Measurements from ENCODE around the gene BIRC6.
"Not testable (repeated sequence)": the region's sequence is repeated elsewhere in the genome, so short reads cannot be mapped to it uniquely, and the experiment has no call there.

The BIRC6 gene, protein sequence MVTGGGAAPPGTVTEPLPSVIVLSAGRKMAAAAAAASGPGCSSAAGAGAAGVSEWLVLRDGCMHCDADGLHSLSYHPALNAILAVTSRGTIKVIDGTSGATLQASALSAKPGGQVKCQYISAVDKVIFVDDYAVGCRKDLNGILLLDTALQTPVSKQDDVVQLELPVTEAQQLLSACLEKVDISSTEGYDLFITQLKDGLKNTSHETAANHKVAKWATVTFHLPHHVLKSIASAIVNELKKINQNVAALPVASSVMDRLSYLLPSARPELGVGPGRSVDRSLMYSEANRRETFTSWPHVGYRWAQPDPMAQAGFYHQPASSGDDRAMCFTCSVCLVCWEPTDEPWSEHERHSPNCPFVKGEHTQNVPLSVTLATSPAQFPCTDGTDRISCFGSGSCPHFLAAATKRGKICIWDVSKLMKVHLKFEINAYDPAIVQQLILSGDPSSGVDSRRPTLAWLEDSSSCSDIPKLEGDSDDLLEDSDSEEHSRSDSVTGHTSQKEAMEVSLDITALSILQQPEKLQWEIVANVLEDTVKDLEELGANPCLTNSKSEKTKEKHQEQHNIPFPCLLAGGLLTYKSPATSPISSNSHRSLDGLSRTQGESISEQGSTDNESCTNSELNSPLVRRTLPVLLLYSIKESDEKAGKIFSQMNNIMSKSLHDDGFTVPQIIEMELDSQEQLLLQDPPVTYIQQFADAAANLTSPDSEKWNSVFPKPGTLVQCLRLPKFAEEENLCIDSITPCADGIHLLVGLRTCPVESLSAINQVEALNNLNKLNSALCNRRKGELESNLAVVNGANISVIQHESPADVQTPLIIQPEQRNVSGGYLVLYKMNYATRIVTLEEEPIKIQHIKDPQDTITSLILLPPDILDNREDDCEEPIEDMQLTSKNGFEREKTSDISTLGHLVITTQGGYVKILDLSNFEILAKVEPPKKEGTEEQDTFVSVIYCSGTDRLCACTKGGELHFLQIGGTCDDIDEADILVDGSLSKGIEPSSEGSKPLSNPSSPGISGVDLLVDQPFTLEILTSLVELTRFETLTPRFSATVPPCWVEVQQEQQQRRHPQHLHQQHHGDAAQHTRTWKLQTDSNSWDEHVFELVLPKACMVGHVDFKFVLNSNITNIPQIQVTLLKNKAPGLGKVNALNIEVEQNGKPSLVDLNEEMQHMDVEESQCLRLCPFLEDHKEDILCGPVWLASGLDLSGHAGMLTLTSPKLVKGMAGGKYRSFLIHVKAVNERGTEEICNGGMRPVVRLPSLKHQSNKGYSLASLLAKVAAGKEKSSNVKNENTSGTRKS (N-terminal part only)

GRCh38 chr2:32356681-32357317 lies at the start of gene BIRC6:
Gene BIRC6, plus strand, starts transcription at chr2:32357023. Its CDS starts 139 bp downstream, at chr2:32357162.
- Histone ChIP-seq H3K36me3 (ENCODE audit: control insufficient read depth, insufficient read depth, low read length) (no peaks in the 10 kb centered on the region), H3K27ac (ENCODE audit: low read depth, low read length) (peak within 1 kb of the TSS; percentile 93), H3K27me3 (ENCODE audit: control insufficient read depth, insufficient read depth, low read length) (no peaks in the 10 kb centered on the region), H3K4me1 (ENCODE audit: control insufficient read depth, insufficient read depth, low read length) (peaks cover 18% of the 10 kb centered on the region), H3K4me3 (ENCODE audit: low read length) (peak within 1 kb of the TSS; percentile 99), H3K9ac (ENCODE audit: low read length) (peak within 1 kb of the TSS; percentile 95)

DNA sequence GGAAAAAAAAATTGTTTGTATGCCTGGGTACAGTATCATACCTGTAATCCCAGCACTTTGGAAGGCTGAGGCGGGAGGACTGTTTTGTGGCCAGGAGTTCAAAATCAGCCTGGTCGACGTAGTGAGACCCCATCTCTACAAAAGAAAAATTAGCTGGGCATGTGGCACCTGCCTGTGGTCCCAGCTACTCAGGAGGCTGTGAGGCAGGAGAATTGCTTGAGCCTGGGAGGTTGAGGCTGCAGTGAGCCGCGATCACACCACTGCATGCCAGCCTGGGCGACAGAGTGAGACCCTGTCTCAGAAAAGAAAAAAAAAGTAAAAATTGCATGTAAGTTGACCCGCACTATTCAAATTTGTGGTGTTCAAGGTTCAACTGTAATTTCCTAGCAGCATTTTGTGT lies 46.2 kb upstream of the BIRC6 start:
- Histone ChIP-seq H3K27me3 (ENCODE audit: control insufficient read depth, insufficient read depth, low read length) (no peaks in the 10 kb centered on the region), H3K4me3 (ENCODE audit: low read length) (no peak overlapping the region), H3K9ac (ENCODE audit: low read length) (no peak overlapping the region), H3K36me3 (ENCODE audit: control insufficient read depth, insufficient read depth, low read length) (no peaks in the 10 kb centered on the region), H3K4me1 (ENCODE audit: control insufficient read depth, insufficient read depth, low read length) (no peaks in the 10 kb centered on the region), H3K27ac (ENCODE audit: low read depth, low read length) (no peak overlapping the region)

- no peak overlapping the region for H3K4me3 ChIP-seq (ENCODE audit: low read length)
- no peak overlapping the region for H3K27ac ChIP-seq (ENCODE audit: low read depth, low read length)
- H3K9ac ChIP-seq (ENCODE audit: low read length) = no peak overlapping the region
- H3K27me3 ChIP-seq (ENCODE audit: control insufficient read depth, insufficient read depth, low read length) = no peaks in the 10 kb centered on the region
- H3K36me3 ChIP-seq (ENCODE audit: control insufficient read depth, insufficient read depth, low read length) = no peaks in the 10 kb centered on the region
- no peaks in the 10 kb centered on the region for H3K4me1 ChIP-seq (ENCODE audit: control insufficient read depth, insufficient read depth, low read length)
These were observed 41.9 kb upstream of the BIRC6 start for GRCh38 chr2:32314886-32315285.

DNA sequence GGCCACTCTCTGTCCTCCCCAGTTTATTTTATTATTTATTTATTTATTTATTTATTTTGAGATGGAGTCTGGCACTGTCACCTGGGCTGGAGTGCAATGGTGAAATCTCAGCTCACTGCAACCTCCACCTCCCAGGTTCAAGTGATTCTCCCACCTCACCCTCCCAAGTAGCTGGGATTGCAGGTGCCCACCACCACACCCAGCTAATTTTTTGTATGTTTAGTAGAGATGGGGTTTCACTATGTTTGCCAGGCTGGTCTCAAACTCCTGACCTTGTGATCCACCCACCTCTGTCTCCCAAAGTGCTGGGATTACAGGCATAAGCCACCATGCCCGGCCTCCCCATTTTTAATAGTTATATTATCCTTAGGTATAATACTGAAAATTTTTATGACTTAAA lies 28.1 kb upstream of the BIRC6 start:
- not testable (repeated sequence) for H3K4me3 ChIP-seq (ENCODE audit: low read length); H3K27ac ChIP-seq (ENCODE audit: low read depth, low read length); H3K9ac ChIP-seq (ENCODE audit: low read length)

GRCh38 chr2:32329180-32329980 lies 27.4 kb upstream of the BIRC6 start:
- H3K27ac ChIP-seq (ENCODE audit: low read depth, low read length); H3K27me3 ChIP-seq (ENCODE audit: control insufficient read depth, insufficient read depth, low read length); H3K36me3 ChIP-seq (ENCODE audit: control insufficient read depth, insufficient read depth, low read length); H3K4me3 ChIP-seq (ENCODE audit: low read length); H3K4me1 ChIP-seq (ENCODE audit: control insufficient read depth, insufficient read depth, low read length); H3K9ac ChIP-seq (ENCODE audit: low read length): not testable (repeated sequence)

More for the DNA sequence above, 28.1 kb upstream of the BIRC6 start:
- not testable (repeated sequence) for H3K27me3 ChIP-seq (ENCODE audit: control insufficient read depth, insufficient read depth, low read length); H3K4me1 ChIP-seq (ENCODE audit: control insufficient read depth, insufficient read depth, low read length); H3K36me3 ChIP-seq (ENCODE audit: control insufficient read depth, insufficient read depth, low read length)

- H3K4me3 ChIP-seq (ENCODE audit: low read length) = no peak overlapping the region
- H3K36me3 ChIP-seq (ENCODE audit: control insufficient read depth, insufficient read depth, low read length) = no peaks in the 10 kb centered on the region
- no peaks in the 10 kb centered on the region for H3K27me3 ChIP-seq (ENCODE audit: control insufficient read depth, insufficient read depth, low read length)
- H3K4me1 ChIP-seq (ENCODE audit: control insufficient read depth, insufficient read depth, low read length) = no peaks in the 10 kb centered on the region
- H3K27ac ChIP-seq (ENCODE audit: low read depth, low read length) = no peak overlapping the region
- H3K9ac ChIP-seq (ENCODE audit: low read length) = no peak overlapping the region
These were observed 26.7 kb upstream of the BIRC6 start for GRCh38 chr2:32330136-32330535.

DNA sequence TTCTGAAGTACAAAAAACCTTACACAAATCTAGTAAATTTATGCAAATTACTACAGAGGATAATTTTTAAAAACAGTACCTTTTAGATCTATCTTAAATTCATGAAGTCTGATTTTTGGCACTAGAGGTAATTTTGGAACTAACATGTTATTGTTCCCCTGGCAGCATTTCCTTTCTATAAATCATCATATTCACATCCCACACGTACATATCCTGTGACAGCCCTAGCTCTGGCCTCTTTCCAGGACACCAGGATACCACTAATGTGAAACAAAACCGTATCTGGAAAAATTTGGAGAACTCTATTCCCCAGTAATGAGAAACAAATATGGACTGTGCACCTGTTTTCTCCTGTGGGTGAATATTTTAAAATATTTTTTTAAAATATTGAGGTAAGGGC lies 14.0 kb upstream of the BIRC6 start:
- no peaks in the 10 kb centered on the region for H3K36me3 ChIP-seq (ENCODE audit: control insufficient read depth, insufficient read depth, low read length)
- H3K27ac ChIP-seq (ENCODE audit: low read depth, low read length) = no peak overlapping the region
- no peaks in the 10 kb centered on the region for H3K4me1 ChIP-seq (ENCODE audit: control insufficient read depth, insufficient read depth, low read length)
- H3K27me3 ChIP-seq (ENCODE audit: control insufficient read depth, insufficient read depth, low read length) = no peaks in the 10 kb centered on the region
- no peak overlapping the region for H3K4me3 ChIP-seq (ENCODE audit: low read length)
- no peak overlapping the region for H3K9ac ChIP-seq (ENCODE audit: low read length)

DNA sequence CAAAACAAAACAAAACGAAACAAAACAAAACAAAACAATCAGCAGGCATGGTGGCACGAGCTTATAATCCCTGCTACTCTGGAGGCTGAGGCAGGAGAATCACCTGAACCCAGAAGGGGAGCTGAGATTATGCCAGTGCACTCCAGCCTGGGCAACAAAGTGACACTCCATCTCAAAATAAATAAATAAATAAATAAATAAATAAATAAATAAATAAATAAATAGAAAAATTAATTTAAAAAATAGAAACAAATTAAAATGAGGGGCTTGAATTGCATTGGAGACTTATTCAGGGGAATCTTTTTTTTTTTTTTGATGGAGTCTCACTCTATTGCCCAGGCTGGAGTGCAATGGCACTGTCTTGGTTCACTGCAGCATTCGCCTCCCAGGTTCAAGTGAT lies 6.0 kb upstream of the BIRC6 start:
- not testable (repeated sequence) for H3K4me1 ChIP-seq (ENCODE audit: control insufficient read depth, insufficient read depth, low read length); H3K27ac ChIP-seq (ENCODE audit: low read depth, low read length); H3K9ac ChIP-seq (ENCODE audit: low read length); H3K36me3 ChIP-seq (ENCODE audit: control insufficient read depth, insufficient read depth, low read length); H3K4me3 ChIP-seq (ENCODE audit: low read length); H3K27me3 ChIP-seq (ENCODE audit: control insufficient read depth, insufficient read depth, low read length)

DNA sequence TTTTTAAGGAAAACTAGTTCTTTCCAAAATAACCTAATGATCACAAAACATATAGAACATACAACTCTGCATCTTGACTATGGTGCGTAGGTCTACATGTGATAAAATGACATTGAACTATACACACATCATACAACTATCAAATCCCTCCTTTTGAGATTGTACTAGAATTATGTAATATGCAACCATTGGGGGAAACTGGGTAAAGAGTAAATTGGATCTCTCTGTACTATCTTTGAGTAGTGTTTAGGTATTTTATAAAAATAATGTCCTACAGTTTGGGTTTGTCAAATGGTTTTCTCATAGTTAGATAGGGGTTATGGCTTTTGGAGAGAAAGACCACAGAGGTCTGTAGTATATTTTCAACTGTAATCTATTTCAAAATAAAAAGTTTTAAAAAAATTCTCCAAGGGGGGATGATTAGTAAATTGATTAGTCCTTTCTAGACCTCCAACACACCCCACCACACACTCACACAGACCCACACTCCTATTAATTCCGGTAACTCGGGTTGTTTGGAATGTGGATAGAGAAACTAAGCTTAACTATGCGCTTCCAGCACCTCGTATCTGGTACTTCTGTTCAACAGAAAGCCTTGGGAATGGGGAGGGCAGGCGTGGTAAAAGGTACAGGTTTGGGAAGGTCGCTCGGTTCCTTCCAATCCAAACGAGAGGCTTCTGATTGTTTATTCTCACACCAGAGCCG lies 695 bp upstream of the BIRC6 start:
- peak overlapping the region; percentile 93 for H3K9ac ChIP-seq (ENCODE audit: low read length)
- H3K27me3 ChIP-seq (ENCODE audit: control insufficient read depth, insufficient read depth, low read length) = no peaks in the 10 kb centered on the region
- no peaks in the 10 kb centered on the region for H3K36me3 ChIP-seq (ENCODE audit: control insufficient read depth, insufficient read depth, low read length)
- H3K4me1 ChIP-seq (ENCODE audit: control insufficient read depth, insufficient read depth, low read length) = peaks cover 18% of the 10 kb centered on the region
- peak overlapping the region; percentile 99 for H3K4me3 ChIP-seq (ENCODE audit: low read length)
- peak overlapping the region; percentile 86 for H3K27ac ChIP-seq (ENCODE audit: low read depth, low read length)

DNA sequence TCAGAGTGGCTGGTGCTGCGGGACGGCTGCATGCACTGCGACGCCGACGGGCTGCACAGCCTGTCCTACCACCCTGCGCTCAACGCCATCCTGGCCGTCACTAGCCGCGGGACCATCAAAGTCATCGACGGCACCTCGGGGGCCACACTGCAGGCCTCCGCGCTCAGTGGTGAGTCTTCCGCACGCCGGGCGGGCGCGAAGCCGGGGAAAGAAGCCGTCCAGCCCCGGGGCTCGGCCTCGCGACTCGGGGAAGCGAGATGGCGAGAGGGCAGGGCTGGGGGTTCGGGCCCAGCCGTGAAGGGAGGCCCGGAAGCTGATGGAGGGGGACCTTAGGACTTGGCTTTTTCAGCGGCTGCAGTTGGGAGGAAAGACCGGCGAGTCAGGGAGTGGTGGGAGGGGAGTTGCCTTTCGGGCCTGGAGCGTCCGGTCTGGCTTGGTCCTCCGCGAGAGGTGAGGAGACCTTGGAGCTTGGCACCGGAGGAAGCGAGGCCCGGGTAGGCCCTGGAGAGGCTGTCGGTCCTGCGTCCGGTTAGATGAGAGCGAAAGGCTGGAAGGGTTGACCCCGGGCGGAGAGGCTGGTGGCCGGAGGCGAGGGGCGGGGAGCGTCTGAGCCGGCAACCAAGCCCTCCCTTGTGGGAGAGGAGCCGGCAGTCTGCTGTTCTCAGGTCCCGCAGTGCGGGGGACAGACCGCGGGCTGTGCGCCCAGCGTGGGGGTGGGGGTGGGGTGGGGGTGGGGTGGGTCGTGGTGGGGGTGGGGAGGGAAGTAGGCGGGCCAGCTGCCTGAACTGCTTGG lies 691 bp downstream of the BIRC6 start:
- Histone ChIP-seq H3K4me3 (ENCODE audit: low read length) (peak overlapping the region; percentile 99), H3K27ac (ENCODE audit: low read depth, low read length) (peak overlapping the region; percentile 93), H3K4me1 (ENCODE audit: control insufficient read depth, insufficient read depth, low read length) (peaks cover 18% of the 10 kb centered on the region), H3K36me3 (ENCODE audit: control insufficient read depth, insufficient read depth, low read length) (no peaks in the 10 kb centered on the region), H3K9ac (ENCODE audit: low read length) (peak overlapping the region; percentile 95), H3K27me3 (ENCODE audit: control insufficient read depth, insufficient read depth, low read length) (no peaks in the 10 kb centered on the region)
